Measurements from ENCODE around the gene AFF4. TPM values are rescaled to one million over a fixed set of nuclear protein-coding genes. Genes with fewer than 3 reads are reported as not detected.

The AFF4 gene
- total RNA-seq, 2 donors from 2014 or later, result 33.3 to 72.3 TPM

GRCh38 chr5:132887283-132887682, 76.2 kb downstream of the AFF4 start:
- H3K4me1 Mint-ChIP-seq, result peaks cover 14% of the 10 kb centered on the region
- H3K27ac Mint-ChIP-seq, result no peak overlapping the region
- H3K36me3 Mint-ChIP-seq (ENCODE audit: low read depth), result peaks cover 94% of the 10 kb centered on the region
- H3K9me3 Mint-ChIP-seq, result no peaks in the 10 kb centered on the region
- no peak overlapping the region for H3K4me3 Mint-ChIP-seq
- no peaks in the 10 kb centered on the region for H3K27me3 Mint-ChIP-seq
- ATAC-seq (replicated peaks), result no peak

GRCh38 chr5:132886064-132886823, 77.2 kb downstream of the AFF4 start:
- H3K36me3 Mint-ChIP-seq (ENCODE audit: low read depth), result peaks cover 95% of the 10 kb centered on the region
- no peaks in the 10 kb centered on the region for H3K9me3 Mint-ChIP-seq
- ATAC-seq (replicated peaks), result no peak
- H3K4me3 Mint-ChIP-seq, result no peak overlapping the region
- no peaks in the 10 kb centered on the region for H3K27me3 Mint-ChIP-seq
- peak overlapping the region; percentile 15 for H3K27ac Mint-ChIP-seq
- peaks cover 10% of the 10 kb centered on the region for H3K4me1 Mint-ChIP-seq

- H3K9me3 Mint-ChIP-seq, result no peaks in the 10 kb centered on the region
- no peaks in the 10 kb centered on the region for H3K27me3 Mint-ChIP-seq
- H3K4me3 Mint-ChIP-seq, result no peak overlapping the region
- H3K4me1 Mint-ChIP-seq, result peaks cover 10% of the 10 kb centered on the region
- ATAC-seq (replicated peaks), result no peak
- H3K36me3 Mint-ChIP-seq (ENCODE audit: low read depth), result peaks cover 96% of the 10 kb centered on the region
- no peak overlapping the region for H3K27ac Mint-ChIP-seq
These were observed 78.9 kb downstream of the AFF4 start for GRCh38 chr5:132884548-132884947.

- Mint-ChIP-seq H3K4me3 (no peak overlapping the region), H3K9me3 (no peaks in the 10 kb centered on the region), H3K27me3 (no peaks in the 10 kb centered on the region), H3K27ac (no peak overlapping the region), H3K4me1 (peaks cover 10% of the 10 kb centered on the region), H3K36me3 (ENCODE audit: low read depth) (peaks cover 98% of the 10 kb centered on the region)
- ATAC-seq (replicated peaks), result peak; percentile 65
These were observed 80.1 kb downstream of the AFF4 start for GRCh38 chr5:132883261-132883834.

GRCh38 chr5:132877938-132878337, 85.5 kb downstream of the AFF4 start:
- H3K27ac Mint-ChIP-seq, result peak overlapping the region; percentile 18
- no peaks in the 10 kb centered on the region for H3K4me1 Mint-ChIP-seq
- H3K27me3 Mint-ChIP-seq, result no peaks in the 10 kb centered on the region
- no peak overlapping the region for H3K4me3 Mint-ChIP-seq
- H3K9me3 Mint-ChIP-seq, result no peaks in the 10 kb centered on the region
- no peak for ATAC-seq (replicated peaks)
- H3K36me3 Mint-ChIP-seq (ENCODE audit: low read depth), result peaks cover 76% of the 10 kb centered on the region

- Mint-ChIP-seq H3K4me3 (no peak overlapping the region), H3K9me3 (no peaks in the 10 kb centered on the region), H3K27ac (no peak overlapping the region), H3K36me3 (ENCODE audit: low read depth) (peaks cover 76% of the 10 kb centered on the region), H3K4me1 (peaks cover 3% of the 10 kb centered on the region), H3K27me3 (no peaks in the 10 kb centered on the region)
- ATAC-seq (replicated peaks), result no peak
These were observed 86.0 kb downstream of the AFF4 start for GRCh38 chr5:132877466-132877865.

- peaks cover 76% of the 10 kb centered on the region for H3K36me3 Mint-ChIP-seq (ENCODE audit: low read depth)
- ATAC-seq (replicated peaks), result no peak
- no peak overlapping the region for H3K4me3 Mint-ChIP-seq
- H3K27ac Mint-ChIP-seq, result no peak overlapping the region
- H3K9me3 Mint-ChIP-seq, result no peaks in the 10 kb centered on the region
- peaks cover 6% of the 10 kb centered on the region for H3K4me1 Mint-ChIP-seq
- H3K27me3 Mint-ChIP-seq, result no peaks in the 10 kb centered on the region
These were observed 87.2 kb downstream of the AFF4 start for GRCh38 chr5:132876020-132876759.

- H3K4me1 Mint-ChIP-seq, result peaks cover 6% of the 10 kb centered on the region
- H3K4me3 Mint-ChIP-seq, result no peak overlapping the region
- ATAC-seq (replicated peaks), result no peak
- peak overlapping the region; percentile 73 for H3K27ac Mint-ChIP-seq
- H3K27me3 Mint-ChIP-seq, result no peaks in the 10 kb centered on the region
- H3K9me3 Mint-ChIP-seq, result no peaks in the 10 kb centered on the region
- peaks cover 76% of the 10 kb centered on the region for H3K36me3 Mint-ChIP-seq (ENCODE audit: low read depth)
These were observed 89.5 kb downstream of the AFF4 start for GRCh38 chr5:132873930-132874271.

GRCh38 chr5:132873119-132873929, 90.1 kb downstream of the AFF4 start, which contains the start of gene LEAP2:
TSS of gene LEAP2 (plus strand) at chr5:132873668. CDS start at chr5:132873695, 27 bp downstream.
- no peak for ATAC-seq (replicated peaks)
- Mint-ChIP-seq H3K4me1 (peaks cover 6% of the 10 kb centered on the region), H3K27ac (peak within 1 kb of the TSS; percentile 73), H3K4me3 (no peak within 1 kb of the TSS), H3K36me3 (ENCODE audit: low read depth) (peaks cover 76% of the 10 kb centered on the region), H3K27me3 (no peaks in the 10 kb centered on the region), H3K9me3 (no peaks in the 10 kb centered on the region)

- Mint-ChIP-seq H3K27me3 (no peaks in the 10 kb centered on the region), H3K4me1 (peaks cover 6% of the 10 kb centered on the region), H3K27ac (peak overlapping the region; percentile 52), H3K4me3 (no peak overlapping the region), H3K9me3 (no peaks in the 10 kb centered on the region), H3K36me3 (ENCODE audit: low read depth) (peaks cover 76% of the 10 kb centered on the region)
- no peak for ATAC-seq (replicated peaks)
These were observed 90.7 kb downstream of the AFF4 start for GRCh38 chr5:132872788-132873118.

- Mint-ChIP-seq H3K9me3 (no peaks in the 10 kb centered on the region), H3K4me3 (no peak overlapping the region), H3K27me3 (no peaks in the 10 kb centered on the region), H3K36me3 (ENCODE audit: low read depth) (peaks cover 83% of the 10 kb centered on the region), H3K27ac (peak overlapping the region; percentile 65), H3K4me1 (peaks cover 11% of the 10 kb centered on the region)
- ATAC-seq (replicated peaks), result no peak
These were observed 91.8 kb downstream of the AFF4 start for GRCh38 chr5:132871459-132872284.

- H3K27me3 Mint-ChIP-seq, result no peaks in the 10 kb centered on the region
- H3K4me3 Mint-ChIP-seq, result no peak overlapping the region
- H3K4me1 Mint-ChIP-seq, result peaks cover 17% of the 10 kb centered on the region
- no peak for ATAC-seq (replicated peaks)
- H3K27ac Mint-ChIP-seq, result peak overlapping the region; percentile 65
- H3K36me3 Mint-ChIP-seq (ENCODE audit: low read depth), result peaks cover 88% of the 10 kb centered on the region
- no peaks in the 10 kb centered on the region for H3K9me3 Mint-ChIP-seq
These were observed 92.6 kb downstream of the AFF4 start for GRCh38 chr5:132870801-132871200.

GRCh38 chr5:132868754-132869153, 94.7 kb downstream of the AFF4 start:
- peak overlapping the region; percentile 100 for H3K4me3 Mint-ChIP-seq

More at GRCh38 chr5:132868754-132869153, 94.7 kb downstream of the AFF4 start:
- Mint-ChIP-seq H3K9me3 (no peaks in the 10 kb centered on the region), H3K27me3 (no peaks in the 10 kb centered on the region), H3K27ac (peak overlapping the region; percentile 76), H3K4me1 (peaks cover 17% of the 10 kb centered on the region), H3K36me3 (ENCODE audit: low read depth) (peaks cover 70% of the 10 kb centered on the region)
- ATAC-seq (replicated peaks), result no peak

Measured in activated T-helper 17 cell treated with anti-CD3 and anti-CD28 coated beads, Interleukin-2, amount 50 U/mL, for 72 hours (primary cell).